Stimulated activated CD8-positive, alpha-beta memory T cell treated with anti-CD3 and anti-CD28 coated beads, Interleukin-2, amount 100 ng/mL, for 1 hour (primary cell): ENCODE data around the gene FAM209A.
"Not testable (repeated sequence)": the region's sequence is repeated elsewhere in the genome, so short reads cannot be mapped to it uniquely, and the experiment has no call there.

Source experiments
- DNase-seq, 2 donors: peaks; one replicate each; pipeline ENCODE4 v3.0.0-alpha.2; 2020; ENCODE audit warnings: low read depth in 2 of 2

FAM209A gene, protein sequence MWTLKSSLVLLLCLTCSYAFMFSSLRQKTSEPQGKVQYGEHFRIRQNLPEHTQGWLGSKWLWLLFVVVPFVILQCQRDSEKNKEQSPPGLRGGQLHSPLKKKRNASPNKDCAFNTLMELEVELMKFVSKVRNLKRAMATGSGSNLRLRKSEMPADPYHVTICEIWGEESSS

DNA sequence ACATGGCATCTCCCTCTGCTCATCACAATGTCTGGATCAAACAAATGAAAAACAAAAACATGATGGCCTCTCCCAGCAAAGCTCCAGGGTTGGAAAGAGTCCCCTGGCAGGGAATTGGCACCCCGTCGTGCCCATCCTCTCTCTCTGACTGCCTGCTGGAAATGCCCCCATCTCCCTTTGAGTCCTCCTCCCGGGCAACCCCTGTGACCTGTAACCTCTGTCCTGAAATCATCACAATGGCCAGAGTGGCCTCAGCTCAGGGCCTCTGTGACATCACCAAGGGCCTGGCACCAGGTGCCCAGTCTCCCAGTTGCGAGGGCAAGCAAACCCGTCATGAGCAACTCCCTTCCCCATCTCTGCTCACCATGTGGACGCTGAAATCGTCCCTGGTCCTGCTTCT lies at the start of gene FAM209A:
TSS of gene FAM209A (plus strand) at position 301 of the 400 bp plus-strand sequence. CDS start at position 366, 65 bp downstream.
- DNase-seq, result not testable (repeated sequence)

DNA sequence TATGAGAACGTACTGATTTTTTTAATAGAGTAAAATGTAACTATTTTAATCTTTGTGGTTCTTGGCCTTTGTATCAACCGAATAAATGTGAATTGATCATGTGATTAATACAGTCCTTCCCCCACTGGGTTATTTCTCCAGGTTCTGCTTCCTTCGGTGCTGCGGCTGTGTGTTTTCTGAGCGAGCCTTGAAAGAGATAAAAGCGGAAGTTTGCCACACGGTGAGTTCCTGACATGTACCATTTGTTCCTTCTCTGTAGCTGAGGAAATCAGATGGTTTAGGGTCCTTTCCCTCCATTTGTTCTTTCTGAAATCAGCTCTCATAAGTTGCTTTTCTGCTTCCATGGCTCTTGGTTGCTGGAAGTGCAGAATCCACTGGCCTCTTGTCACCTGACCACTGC lies 40.6 kb upstream of the FAM209A start:
- DNase-seq, result no peak

DNA sequence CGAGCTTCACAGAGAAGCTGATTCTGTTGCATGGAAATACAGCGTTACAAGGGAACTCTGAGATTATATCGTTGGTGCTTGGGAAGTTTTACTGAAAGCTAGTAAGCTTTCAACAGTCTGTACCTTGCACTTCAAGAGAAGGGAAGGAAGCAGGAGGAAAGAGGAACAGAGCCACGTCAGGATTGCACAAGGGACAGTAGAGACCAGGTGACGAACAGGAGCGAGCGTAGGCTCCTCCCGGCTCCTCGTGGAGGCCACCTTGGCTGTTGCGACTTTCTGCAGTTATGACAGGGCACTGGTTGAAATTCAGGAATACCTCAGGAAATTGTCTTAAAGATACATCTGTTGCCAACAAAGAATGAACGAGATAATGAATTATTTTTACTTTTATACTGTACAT lies 37.3 kb upstream of the FAM209A start:
- no peak for DNase-seq

DNA sequence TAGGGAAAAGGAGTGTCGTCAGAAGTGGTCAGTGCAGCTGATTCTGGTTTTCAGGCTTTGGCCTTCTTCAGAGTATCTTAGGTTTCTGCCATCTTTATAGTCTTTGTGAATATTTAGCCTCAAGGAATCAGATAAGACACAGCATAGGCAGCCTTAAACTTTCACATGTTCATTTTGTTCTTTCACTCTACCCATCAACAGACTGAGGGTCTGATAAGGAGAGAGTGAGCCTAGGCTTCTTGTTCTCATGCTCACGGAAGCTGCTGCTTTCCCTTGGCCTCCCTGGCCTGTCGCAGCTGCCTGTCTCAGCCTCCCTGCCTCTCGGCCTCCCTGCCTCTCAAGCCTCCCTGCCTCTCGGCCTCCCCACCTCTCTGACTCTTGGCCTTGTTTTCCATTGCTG lies 36.0 kb upstream of the FAM209A start:
- DNase-seq, result no peak

DNA sequence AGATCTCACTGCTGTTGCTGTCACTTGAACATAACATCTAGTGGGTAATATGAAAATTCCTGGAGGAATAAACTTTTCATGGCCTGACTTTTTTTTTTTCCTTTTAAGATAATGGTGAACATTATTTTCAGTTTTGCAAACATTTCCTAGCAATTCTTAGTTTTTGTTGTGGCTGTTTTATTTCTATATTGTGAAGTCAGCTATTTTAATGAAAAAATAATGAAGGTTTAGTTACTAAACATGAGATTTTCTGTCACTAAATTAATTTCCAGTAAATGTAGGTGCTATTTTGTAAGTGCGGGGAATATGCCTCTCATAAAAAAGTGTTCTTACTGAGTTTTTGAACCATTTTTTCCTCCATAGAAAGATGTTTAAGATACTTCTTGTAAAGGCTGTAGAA lies 23.4 kb upstream of the FAM209A start:
- DNase-seq, result no peak

DNA sequence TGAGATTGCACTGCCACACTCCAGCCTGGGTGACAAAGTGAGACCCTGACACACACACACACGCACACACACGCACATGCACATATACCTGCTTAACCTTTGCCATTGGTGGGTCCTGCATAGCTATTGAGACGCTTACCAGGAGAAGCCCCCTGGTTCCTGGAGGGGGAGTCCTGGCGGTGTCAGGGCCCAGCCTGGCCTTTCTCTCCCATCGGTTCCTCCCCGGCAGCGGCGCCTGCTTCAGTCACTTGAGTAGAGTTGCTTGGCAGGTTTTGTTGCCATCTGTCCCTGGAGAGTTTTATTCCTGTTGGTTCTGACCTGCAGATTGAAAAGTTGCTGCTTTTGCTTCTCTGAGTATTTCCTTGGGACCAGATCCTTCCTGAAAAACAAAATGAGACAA lies 20.6 kb upstream of the FAM209A start:
- DNase-seq, result no peak

DNA sequence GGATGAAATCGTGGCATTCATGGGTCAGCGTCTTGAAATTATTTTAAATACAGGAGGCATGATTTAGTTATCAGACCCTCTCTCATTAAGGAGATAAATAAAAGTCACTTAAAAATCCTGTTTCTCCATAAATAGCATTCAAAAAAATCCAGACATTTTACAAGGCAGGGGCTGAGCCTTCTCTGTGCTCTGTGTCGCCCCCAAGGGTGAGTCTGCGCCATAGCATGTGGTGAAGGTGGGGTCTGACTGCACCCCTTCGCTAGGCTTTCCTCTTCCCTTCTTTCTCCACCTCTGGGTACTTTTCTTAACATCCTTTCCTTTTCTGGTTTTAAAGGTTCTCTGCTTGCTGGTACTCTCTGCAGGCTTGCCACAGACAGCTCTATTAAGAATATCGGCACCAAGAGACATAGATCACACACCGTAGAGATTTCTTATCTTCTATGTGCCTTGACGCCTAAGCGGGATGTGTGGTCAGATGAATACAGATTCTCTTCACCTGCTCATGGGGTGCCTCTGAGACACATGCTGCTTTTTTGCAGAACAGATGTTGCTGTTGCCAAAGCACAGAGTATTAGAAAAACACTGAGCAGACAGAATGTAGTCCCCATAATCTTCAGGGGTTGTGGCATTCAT lies 20.1 kb upstream of the FAM209A start:
- no peak for DNase-seq

DNA sequence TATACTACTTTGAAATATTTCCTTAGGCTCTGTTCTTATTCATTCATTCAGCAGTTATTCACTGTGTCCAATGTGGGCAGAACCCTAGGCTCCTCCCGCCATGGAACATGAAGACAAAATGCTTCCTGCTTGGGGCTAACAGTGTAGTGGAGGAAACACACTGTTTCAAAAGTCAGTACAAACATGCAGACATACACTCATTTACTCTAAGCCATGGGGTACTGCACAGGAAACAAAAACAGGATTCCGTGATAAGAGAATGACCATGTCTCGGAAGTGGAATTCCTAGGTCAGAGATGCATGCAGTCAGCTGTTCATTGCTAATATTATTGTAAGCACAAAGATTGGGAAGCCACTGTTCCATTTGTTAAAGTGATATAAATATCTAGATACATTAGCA lies 18.4 kb upstream of the FAM209A start:
- DNase-seq, result no peak

DNA sequence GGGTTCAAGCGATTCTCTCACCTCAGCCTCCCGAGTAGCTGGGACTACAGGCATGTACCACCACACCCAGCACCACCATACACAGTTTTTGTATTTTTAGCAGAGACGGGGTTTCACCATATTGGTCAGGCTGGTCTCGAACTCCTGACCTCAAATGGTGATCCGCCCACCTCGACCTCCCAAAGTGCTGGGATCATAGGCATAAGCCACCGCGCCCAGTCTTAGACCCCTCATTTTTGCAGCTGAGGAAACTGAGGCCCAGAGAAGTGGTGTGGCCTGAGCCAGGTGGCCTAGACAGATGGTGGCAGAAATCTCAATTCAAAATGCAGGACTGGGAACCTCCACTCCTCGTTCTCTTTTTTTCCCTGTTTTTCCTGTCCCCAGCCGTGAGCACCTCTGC lies 12.6 kb upstream of the FAM209A start:
- no peak for DNase-seq

DNA sequence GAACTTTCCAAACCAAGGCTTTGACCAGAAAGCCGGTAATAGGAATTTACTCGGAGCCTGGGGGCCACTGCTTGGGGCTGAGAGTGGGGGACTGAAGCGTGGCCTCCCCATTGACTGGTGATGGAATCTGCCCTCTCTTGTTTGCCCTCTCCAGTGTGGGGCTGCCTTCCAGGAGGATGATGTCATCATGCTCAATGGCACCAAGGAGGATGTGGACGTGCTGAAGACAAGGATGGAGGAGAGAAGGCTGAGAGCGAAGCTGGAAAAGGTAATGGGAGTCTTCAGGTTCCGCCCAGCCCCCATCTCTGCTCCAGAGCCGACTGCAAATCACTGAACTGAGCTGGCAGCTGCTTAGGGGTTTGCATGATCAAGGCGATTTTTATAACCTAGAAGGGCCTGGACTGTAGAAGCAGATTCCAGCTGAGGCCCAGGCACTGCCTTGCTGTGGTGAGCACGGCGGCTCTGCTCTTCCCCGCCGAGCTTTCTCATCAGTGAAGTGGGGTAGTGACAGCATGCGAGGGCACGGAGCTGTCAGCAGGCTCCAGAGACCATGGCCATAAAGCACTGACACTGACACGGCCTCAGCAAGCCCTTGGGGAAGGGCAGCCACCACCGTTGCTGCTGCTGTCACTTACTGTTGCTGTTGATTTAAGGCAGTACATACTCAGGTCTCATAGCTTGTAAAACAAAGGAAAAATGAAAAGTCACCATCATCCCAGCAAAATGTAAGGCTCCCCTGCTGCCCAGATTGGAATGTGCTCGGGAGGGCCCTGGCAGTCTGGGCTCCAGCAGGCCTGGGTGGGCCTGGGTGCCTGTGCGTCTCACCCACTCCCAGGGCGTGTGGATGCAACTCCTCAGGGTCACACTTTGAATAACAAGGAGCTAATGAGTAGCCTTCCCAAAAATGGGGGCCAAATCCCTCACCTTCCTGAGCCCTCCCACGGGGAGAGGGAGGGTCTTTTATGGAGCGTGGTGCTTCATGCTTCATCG lies 11.1 kb upstream of the FAM209A start:
- no peak for DNase-seq

DNA sequence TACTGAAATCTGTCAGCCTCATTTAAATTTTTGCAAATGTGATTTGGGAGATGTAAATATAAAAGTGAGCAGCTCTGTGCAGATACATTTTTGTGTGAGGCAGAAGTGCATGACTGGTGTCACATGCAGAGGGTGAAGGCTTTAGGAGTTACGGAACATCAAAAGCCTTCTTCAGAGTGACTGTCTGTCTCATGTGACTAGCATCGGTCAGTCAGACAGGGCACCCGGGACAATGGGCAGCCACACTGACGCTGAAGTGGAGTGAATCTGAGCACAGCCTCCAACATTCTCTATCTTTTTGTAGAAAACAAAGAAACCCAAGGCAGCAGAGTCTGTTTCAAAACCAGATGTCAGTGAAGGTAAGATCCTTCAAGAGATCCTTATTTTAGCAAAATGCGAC lies 7.9 kb upstream of the FAM209A start:
- DNase-seq, result no peak

DNA sequence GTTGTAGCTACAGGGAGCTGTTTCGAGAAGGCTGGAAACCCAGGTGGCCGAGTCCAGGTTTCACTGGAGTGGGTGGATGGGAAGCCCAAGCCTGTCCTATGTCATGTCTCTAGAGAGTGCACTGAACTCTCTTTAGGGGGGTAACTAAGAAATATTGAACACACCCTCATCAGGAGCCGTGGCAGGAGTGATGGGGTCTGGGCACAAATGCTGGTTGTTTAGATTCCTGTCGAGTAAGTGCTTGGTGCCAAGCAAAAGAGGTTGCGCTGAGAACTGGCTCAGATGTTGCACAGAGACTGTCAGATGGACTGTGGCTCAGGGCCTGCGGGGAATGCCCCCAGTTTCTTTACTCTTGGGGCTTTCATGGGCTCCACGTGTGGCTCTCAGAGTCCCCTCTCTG lies 7.3 kb upstream of the FAM209A start:
- no peak for DNase-seq

DNA sequence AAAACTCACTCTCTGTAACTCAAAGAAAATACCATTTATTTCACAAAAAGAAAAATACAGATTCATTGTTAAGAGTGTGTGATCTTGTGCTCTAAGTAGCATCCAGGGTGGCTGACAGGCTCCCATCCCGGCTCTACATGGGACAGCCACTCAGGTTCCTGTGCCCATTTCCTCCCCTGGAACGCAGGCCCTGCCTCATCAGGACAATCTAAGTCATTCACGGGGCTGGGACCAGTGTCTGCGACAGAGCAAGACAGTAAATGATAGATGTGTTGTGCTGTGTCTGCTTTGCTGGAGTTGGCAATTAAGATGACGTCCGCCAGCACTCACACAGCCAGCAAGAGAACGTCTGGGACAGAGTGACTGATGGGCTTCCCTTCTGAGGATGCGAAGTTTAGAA lies 6.9 kb upstream of the FAM209A start:
- no peak for DNase-seq

DNA sequence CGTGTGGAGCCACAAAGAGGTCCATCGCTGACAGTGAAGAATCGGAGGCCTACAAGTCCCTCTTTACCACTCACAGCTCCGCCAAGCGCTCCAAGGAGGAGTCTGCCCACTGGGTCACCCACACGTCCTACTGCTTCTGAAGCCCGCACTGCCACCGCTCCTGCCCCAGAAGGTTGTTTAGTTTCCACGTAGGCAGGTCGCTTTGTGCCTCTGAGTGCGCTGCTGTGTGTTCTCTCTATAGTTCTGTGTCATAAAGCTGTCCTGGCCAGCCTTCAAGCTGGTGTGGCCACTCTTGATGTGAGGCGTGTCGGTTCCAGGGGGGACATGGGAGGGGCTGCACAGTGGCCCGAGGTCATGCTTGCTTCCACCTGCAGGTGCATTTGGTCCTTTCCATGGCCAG lies 6.4 kb upstream of the FAM209A start:
- no peak for DNase-seq

DNA sequence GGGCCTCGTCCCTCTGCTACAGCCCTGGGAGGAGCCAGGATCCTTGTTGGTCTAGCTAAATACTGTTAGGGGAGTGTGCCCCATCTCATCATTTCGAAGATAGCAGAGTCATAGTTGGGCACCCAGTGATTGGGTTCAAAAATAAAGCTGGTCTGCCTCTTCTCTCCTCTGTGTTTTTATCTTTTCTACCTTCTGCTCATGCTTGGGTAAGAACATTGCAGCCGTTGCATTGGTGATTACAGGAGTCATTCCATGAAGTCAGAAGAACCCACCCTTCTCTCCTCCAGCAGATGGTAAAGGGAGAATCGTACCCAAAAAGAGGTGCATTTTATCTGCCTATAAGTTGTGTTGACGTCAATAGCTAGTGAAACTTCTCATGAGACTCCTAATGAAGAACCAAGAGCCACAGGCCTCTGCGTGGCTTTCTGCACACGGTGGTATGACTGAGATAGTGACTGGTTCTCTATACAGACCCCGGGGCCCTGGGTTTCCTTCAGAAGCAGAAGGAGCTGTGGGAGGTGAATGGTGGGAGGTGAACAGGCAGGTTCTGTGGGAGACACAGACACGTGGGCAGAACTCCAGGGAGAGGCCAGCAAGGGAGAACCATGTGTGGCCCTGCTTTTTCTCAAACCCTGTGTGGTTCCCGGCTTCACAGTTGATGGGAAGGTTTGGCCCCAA lies 5.7 kb upstream of the FAM209A start:
- no peak for DNase-seq

DNA sequence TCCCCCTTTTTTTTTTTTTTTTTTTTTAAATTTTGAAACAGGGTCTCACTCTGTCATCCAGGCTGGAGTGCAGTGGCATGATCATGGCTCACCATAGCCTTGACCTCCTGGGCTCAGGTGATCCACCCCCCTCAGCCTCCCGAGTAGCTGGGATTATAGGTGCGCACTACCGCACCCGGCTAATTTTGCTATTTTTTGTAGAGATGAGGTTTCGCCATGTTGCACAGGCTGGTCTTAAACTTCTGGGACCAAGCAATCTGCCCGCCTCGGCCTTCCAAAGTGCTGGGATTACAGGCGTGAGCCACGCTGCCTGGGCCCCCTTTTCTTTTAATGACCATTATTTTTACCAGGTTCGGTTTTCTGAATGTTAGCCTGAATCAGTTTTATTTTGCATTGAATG lies 5.0 kb upstream of the FAM209A start:
- no peak for DNase-seq

DNA sequence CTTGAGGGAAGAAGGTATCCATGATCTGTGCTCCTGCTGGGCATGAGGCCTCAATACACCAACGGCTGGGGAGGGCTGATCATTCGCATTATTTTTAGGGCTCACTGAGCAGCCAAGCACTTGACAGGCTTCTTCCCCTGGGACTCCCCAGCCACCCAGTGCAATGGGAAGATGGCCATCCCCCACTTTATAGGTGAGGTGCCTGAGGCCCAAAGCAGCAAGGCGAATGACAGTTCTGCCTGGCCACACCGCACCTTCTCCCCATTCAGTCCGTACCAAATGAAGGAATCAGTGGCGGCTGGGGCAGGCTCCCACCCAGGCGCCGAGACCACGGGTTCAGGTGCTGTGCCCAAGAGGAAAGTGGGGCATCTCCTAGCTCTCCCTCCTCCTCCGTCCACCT lies 4.4 kb upstream of the FAM209A start:
- DNase-seq, result no peak

DNA sequence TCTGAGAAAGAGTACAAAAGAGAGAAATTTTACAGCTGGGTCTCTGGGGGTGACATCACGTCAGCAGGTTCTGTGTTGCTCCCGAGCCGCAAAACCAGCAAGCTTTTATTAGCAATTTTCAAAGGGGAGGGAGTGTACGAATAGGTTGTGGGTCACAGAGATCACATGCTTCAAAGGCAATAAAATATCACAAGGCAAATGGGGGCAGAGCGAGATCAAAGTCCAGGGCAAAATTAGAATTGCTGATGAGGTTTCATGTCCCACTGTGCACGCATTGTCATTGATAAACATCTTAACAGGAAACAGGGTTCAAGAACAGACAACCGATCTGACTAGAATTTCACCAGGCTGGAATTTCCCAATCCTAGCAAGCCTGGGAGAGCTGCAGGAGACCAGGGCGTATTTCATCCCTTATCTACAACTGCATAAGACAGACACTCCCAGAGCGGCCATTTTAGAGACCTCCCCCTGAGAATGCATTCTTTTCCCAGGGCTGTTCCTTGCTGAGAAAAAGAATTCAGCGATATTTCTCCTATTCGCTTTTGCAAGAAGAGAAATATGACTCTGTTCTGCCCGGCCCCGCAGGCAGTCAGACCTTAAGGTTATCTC lies 3.7 kb upstream of the FAM209A start:
- not testable (repeated sequence) for DNase-seq

DNA sequence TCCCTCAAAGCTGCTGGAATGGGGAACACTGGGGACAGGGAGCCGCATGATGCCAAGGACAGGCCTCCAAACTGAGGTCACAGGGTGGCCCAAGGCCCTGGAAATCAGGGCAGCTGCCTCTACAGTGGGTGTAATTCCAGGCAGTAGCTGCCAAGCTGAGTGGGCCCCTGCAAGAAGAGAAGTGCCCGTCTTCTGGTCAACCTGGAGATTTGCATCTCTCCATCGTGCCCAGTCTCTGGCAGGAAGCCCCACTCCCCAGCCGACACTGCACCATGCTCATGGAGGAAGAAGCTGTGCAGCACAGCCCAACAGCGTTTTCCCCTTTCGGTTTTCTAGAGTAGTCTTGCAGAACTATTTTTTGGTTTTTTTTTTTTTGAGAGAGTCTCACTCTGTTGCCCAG lies 2.2 kb upstream of the FAM209A start:
- DNase-seq, result no peak

DNA sequence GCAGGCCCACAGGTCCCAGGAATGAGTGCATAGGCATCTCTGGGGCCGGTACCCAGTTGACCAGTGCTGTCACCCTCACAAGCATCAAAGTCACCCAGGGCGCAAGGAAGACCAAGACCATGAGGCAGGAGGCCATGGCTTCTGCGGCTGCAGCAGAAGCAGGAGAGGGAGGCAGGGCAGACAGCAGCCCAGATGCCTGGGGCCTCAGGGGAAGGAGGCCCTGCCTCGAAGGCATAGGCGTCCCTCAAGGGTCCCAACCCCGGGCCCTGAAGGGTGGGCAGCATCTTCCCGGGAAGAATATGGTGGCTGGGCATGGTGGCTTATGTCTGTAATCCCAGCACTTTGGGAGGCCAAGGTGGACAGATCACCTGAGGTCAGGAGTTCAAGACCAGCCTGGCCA lies 3.0 kb downstream of the FAM209A start:
- DNase-seq, result no peak

DNA sequence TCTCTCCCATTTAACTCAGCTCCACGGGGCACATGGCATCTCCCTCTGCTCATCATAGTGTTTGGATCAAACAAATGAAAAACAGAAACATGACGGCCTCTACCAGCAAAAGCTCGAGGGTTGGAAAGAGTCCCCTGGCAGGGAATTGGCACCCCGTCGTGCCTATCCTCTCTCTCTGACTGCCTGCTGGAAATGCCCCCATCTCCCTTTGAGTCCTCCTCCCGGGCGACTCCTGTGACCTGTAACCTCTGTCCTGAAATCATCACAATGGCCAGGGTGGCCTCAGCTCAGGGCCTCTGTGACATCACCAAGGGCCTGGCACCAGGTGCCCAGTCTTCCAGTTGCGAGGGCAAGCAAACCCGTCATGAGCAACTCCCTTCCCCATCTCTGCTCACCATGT lies 8.4 kb downstream of the FAM209A start, which contains the start of gene FAM209B:
TSS of gene FAM209B (plus strand) at position 301 of the 400 bp plus-strand sequence. CDS start at position 397, 96 bp downstream.
- not testable (repeated sequence) for DNase-seq

DNA sequence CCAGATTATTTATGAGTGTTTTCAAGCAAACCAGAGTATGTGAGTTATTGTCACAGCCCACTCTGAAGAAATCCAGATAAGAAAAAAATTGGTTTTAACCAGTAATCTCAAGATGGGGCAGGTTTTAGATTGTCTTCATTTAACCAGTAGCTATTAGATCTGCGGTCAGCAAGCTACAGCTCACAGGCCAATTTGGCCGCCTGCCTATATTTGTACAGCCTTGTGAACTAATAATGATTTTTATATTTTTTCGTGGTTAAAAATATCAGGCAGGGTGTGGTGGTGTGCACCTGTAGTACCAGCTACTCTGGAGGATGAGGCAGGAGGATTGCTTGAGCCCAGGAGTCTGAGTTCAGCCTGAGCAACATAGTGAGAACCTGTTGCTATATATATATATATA lies 13.5 kb downstream of the FAM209A start:
- DNase-seq, result no peak
